IPS-15b (cell line): ENCODE results near the gene HNRNPLL.

Experiments used
- H3K27me3 ChIP-seq: one replicate; pipeline ENCODE4 v1.6.1; 2013; ENCODE audit warnings: low read length; ENCODE audit not compliant: control insufficient read depth, insufficient read depth
- H3K36me3 ChIP-seq: one replicate; pipeline ENCODE4 v1.6.1; 2013; ENCODE audit warnings: low read length; ENCODE audit not compliant: control insufficient read depth, insufficient read depth
- H3K4me1 ChIP-seq: one replicate; pipeline ENCODE4 v1.6.1; 2013; ENCODE audit warnings: mild to moderate bottlenecking, low read length; ENCODE audit not compliant: control insufficient read depth, insufficient read depth
- H3K4me3 ChIP-seq: one replicate; pipeline ENCODE4 v1.5.1; 2013; ENCODE audit warnings: low read depth, low read length
- H3K9ac ChIP-seq: one replicate; pipeline ENCODE4 v1.6.1; 2013; ENCODE audit warnings: low read depth, mild to moderate bottlenecking, low read length
- H3K9me3 ChIP-seq: one replicate; pipeline ENCODE4 v1.6.1; 2013; ENCODE audit warnings: mild to moderate bottlenecking, low read length; ENCODE audit not compliant: control insufficient read depth, insufficient read depth

HNRNPLL gene

GRCh38 chr2:38600242-38600891 is 2.4 kb downstream of the HNRNPLL start:
- no peaks in the 10 kb centered on the region for H3K36me3 ChIP-seq
- peak overlapping the region; percentile 48 for H3K4me3 ChIP-seq
- H3K9ac ChIP-seq = peak overlapping the region; percentile 1
- H3K9me3 ChIP-seq = no peaks in the 10 kb centered on the region
- H3K4me1 ChIP-seq = peaks cover 16% of the 10 kb centered on the region
- no peaks in the 10 kb centered on the region for H3K27me3 ChIP-seq

GRCh38 chr2:38599706-38600105 is 3.0 kb downstream of the HNRNPLL start:
- Histone ChIP-seq H3K27me3 (no peaks in the 10 kb centered on the region), H3K4me1 (peaks cover 16% of the 10 kb centered on the region), H3K9ac (no peak overlapping the region), H3K4me3 (no peak overlapping the region), H3K9me3 (no peaks in the 10 kb centered on the region), H3K36me3 (no peaks in the 10 kb centered on the region)

DNA sequence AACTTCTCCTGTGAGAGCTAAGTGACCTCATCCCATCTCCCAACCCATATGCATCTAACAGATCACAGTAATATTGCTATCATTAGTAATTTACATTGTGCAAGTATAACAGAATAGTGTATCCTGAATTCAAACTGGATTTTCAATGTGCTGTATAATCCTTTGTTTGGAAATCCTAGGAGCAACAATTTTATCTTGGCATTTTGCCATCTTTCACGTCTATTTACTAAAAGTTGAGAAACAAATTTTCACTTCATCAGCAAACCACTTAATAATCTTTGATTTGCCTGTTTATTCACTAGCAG is 3.8 kb downstream of the HNRNPLL start:
- Histone ChIP-seq H3K27me3 (no peaks in the 10 kb centered on the region), H3K9me3 (no peaks in the 10 kb centered on the region), H3K9ac (no peak overlapping the region), H3K4me1 (peaks cover 15% of the 10 kb centered on the region), H3K4me3 (no peak overlapping the region), H3K36me3 (no peaks in the 10 kb centered on the region)

DNA sequence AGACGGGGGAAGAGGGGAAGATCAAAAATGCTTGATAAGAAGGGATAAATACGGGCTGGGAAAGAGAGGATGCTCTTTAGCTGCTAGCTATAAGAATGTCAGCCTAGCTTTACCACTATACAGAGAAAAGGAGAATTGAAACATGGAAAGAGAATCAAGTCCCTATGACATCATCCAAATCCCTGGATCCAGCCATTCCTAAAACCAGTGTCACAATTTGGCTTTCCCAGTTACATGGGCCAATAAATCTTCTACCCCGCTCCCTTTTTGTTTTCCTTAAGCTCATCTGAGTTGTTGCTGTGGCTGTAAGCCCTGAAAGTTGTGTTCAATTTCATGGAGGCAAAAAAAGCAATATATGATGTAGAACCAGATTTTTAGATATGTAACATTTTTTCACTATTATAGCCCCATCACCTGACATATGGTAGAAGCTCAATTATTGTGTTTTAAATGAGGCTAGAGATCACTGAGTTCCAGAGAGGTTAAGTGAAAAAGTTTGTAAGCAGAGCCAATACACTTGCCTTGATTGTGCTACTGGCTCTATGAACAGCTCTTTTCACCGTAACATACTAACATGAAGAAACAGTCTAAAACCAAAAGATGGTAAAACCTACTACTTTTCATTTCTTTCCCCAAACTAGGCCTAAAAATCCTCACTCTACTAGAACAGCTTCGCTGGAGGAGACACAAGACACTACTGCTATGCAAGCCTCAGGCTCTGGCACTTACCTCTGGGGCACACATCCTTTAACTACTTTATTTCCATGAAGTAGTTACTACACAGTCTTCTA is 4.3 kb downstream of the HNRNPLL start:
- no peaks in the 10 kb centered on the region for H3K36me3 ChIP-seq
- H3K4me3 ChIP-seq = no peak overlapping the region
- no peaks in the 10 kb centered on the region for H3K9me3 ChIP-seq
- peaks cover 11% of the 10 kb centered on the region for H3K4me1 ChIP-seq
- no peaks in the 10 kb centered on the region for H3K27me3 ChIP-seq
- no peak overlapping the region for H3K9ac ChIP-seq

DNA sequence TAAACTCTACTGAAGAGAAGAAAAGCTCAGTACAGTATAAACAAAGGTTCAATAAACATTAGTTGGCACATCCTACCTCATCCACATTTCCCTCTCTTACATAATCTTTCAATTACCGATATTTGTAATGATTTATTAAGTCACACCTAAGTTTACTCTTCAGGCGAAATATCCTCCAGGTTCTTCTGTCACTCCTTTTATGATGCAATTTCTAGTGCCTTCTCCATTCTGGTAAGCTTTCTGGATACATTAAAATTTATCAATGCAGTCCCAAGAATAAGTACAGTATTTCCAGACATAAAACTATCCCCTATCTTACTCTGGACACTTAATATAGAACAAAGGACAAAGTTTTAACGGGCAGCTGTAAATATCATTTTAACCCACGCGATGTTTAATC is 5.6 kb downstream of the HNRNPLL start:
- peaks cover 11% of the 10 kb centered on the region for H3K4me1 ChIP-seq
- H3K9me3 ChIP-seq = no peaks in the 10 kb centered on the region
- H3K4me3 ChIP-seq = no peak overlapping the region
- H3K27me3 ChIP-seq = no peaks in the 10 kb centered on the region
- no peaks in the 10 kb centered on the region for H3K36me3 ChIP-seq
- H3K9ac ChIP-seq = no peak overlapping the region

GRCh38 chr2:38596229-38596628 is 6.5 kb downstream of the HNRNPLL start:
- Histone ChIP-seq H3K36me3 (no peaks in the 10 kb centered on the region), H3K9me3 (no peaks in the 10 kb centered on the region), H3K9ac (no peak overlapping the region), H3K4me3 (no peak overlapping the region), H3K27me3 (no peaks in the 10 kb centered on the region), H3K4me1 (peaks cover 11% of the 10 kb centered on the region)

GRCh38 chr2:38592951-38593350 is 9.8 kb downstream of the HNRNPLL start:
- Histone ChIP-seq H3K27me3 (no peaks in the 10 kb centered on the region), H3K4me1 (no peaks in the 10 kb centered on the region), H3K4me3 (no peak overlapping the region), H3K36me3 (no peaks in the 10 kb centered on the region), H3K9ac (no peak overlapping the region), H3K9me3 (no peaks in the 10 kb centered on the region)

GRCh38 chr2:38591152-38591551 is 11.6 kb downstream of the HNRNPLL start:
- H3K4me3 ChIP-seq = no peak overlapping the region
- no peak overlapping the region for H3K9ac ChIP-seq
- H3K9me3 ChIP-seq = no peaks in the 10 kb centered on the region
- H3K27me3 ChIP-seq = no peaks in the 10 kb centered on the region
- no peaks in the 10 kb centered on the region for H3K4me1 ChIP-seq
- H3K36me3 ChIP-seq = no peaks in the 10 kb centered on the region

GRCh38 chr2:38590053-38590452 is 12.7 kb downstream of the HNRNPLL start:
- Histone ChIP-seq H3K4me1 (no peaks in the 10 kb centered on the region), H3K9ac (no peak overlapping the region), H3K4me3 (no peak overlapping the region), H3K9me3 (no peaks in the 10 kb centered on the region), H3K36me3 (no peaks in the 10 kb centered on the region), H3K27me3 (no peaks in the 10 kb centered on the region)

DNA sequence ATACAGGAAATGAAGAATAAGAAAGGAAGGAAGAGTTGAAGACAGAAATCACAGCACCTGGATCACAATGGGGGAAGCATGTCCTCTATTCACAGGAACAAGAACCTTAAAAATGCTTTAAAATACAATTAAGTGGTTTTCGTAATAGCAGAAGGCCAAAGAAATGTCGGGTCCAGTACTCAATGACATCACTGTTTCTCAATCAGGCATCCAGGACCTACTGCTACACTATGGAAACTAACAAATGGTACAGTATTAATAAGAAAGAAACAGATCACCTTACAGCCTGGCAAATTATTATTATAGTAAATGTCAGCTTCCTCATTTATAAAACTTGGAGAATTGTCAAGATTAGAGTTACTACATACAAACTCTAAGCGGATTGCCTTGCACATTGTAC is 15.8 kb downstream of the HNRNPLL start:
- Histone ChIP-seq H3K4me3 (no peak overlapping the region), H3K4me1 (no peaks in the 10 kb centered on the region), H3K36me3 (no peaks in the 10 kb centered on the region), H3K27me3 (no peaks in the 10 kb centered on the region), H3K9ac (no peak overlapping the region), H3K9me3 (no peaks in the 10 kb centered on the region)

DNA sequence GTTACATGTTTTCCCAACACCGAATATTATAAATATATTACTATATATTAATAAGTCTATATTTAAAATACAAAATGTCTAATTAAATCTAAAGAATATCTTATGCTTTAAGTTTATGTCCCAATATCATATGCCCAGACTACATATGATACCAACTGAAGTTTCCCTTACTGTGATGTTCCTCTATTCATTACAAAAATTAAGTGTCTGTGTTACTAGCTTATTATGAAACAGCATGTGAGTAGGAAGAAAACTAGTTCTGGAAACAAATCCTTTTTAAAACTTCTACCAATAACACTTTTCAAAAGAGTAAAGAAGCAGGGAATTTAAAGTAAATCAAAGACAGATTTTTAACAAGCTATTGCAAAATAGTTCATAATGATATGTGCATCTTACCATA is 17.8 kb downstream of the HNRNPLL start:
- Histone ChIP-seq H3K4me1 (peaks cover 14% of the 10 kb centered on the region), H3K36me3 (no peaks in the 10 kb centered on the region), H3K4me3 (no peak overlapping the region), H3K9ac (no peak overlapping the region), H3K9me3 (no peaks in the 10 kb centered on the region), H3K27me3 (no peaks in the 10 kb centered on the region)

DNA sequence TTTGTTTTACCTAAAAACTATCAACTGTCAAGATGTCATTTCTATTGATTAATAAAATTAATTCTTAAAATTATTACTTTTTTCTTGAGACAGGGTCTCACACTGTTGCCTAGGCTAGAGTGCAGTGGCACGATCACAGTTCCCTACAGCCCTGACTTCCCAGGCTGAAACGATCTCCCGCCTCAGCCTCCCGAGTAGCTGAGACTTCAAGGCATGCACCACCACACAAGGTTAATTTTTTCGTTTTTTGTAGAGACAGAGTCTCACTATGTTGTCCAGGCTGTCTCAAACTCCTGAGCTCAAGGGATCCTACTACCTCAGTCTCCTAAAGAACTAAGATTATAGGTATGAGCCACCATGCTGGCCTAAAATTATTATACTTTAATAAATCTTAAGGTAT is 18.7 kb downstream of the HNRNPLL start:
- no peak overlapping the region for H3K9ac ChIP-seq

More for the DNA sequence above, 18.7 kb downstream of the HNRNPLL start:
- H3K9me3 ChIP-seq = no peaks in the 10 kb centered on the region
- peaks cover 15% of the 10 kb centered on the region for H3K4me1 ChIP-seq
- H3K36me3 ChIP-seq = no peaks in the 10 kb centered on the region
- H3K4me3 ChIP-seq = no peak overlapping the region
- no peaks in the 10 kb centered on the region for H3K27me3 ChIP-seq
